IgD-negative memory B cell (primary cell): ENCODE results near the gene RAX. TPM values are rescaled to one million over a fixed set of nuclear protein-coding genes. Genes with fewer than 3 reads are reported as not detected.

Experiments used
- H3K27ac Mint-ChIP-seq, 3 donors: one replicate each; pipeline ENCODE4 v1.8.0; 2020 to 2022; ENCODE audit warnings: mild to moderate bottlenecking in 3 of 3, mixed read lengths in 3 of 3, moderate library complexity in 1 of 3
- H3K27me3 Mint-ChIP-seq: one replicate; pipeline ENCODE4 v1.8.0; 2021; ENCODE audit warnings: mixed read lengths
- H3K36me3 Mint-ChIP-seq: one replicate; pipeline ENCODE4 v1.8.0; 2020; ENCODE audit warnings: mild to moderate bottlenecking, mixed read lengths
- H3K4me1 Mint-ChIP-seq, 3 donors: one replicate each; pipeline ENCODE4 v1.8.0; 2020 to 2022; ENCODE audit warnings: mixed read lengths in 3 of 3, mild to moderate bottlenecking in 1 of 3
- H3K4me3 Mint-ChIP-seq, 4 donors: one replicate each; pipeline ENCODE4 v1.8.0; 2020 to 2022; ENCODE audit warnings: mild to moderate bottlenecking in 4 of 4, mixed read lengths in 4 of 4, moderate library complexity in 3 of 4
- H3K9me3 Mint-ChIP-seq, 3 donors: one replicate each; pipeline ENCODE4 v1.8.0; 2020 to 2021; ENCODE audit warnings: mixed read lengths in 3 of 3, mild to moderate bottlenecking in 1 of 3
- polyA plus RNA-seq: library from polyadenylated mRNA; unstranded; fragments of 300-500 nt; fragmentation: Illumina TruSeq; gene quantifications from one replicate; pipeline ENCODE4 v1.2.3, GENCODE V29; 2021

RAX gene
- polyA plus RNA-seq: not detected

DNA sequence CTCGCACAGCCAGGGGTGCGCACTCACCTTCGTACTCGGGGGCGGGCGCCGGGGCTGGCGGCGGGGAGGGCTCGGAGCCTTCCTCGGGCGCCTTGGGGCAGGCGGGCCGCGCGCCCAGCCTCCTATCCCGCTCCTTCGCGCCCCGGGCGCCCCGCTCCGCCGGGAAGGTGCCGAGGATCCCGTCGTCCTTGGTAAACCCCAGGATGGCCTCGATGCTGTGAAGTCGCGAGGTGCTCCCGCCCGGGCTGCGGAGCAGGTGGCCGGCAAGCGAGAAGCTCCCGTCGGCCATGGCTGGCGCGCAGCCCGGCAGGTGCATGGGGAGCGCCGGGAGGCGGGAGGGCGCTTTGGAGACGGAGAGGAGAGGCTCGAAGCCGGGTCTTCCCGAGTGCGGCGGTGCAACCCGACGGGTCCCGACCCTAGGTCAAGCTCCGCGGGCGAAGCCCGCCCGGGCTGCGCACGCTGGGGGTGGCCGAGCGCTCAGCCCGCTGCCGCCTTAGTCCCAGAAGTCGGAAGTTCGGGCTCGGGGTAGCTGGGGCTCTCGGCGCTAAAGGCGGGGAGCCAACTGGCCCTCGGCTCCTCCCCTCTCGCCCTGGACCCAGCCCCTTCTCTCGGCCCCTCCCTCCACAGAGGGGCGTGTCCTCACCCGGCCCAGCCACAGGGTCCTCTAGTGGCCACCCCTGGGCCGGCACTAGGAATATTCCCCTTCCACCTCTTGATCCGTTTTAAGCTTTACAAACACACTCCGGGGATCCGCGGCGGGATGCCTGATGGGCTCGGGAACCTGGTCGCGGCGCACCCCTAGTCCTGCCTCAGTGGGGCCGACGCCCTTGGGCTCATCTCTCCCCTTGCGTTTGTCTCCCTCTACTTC lies at the start of gene RAX:
RAX (minus strand) TSS at position 564 of the 868 bp plus-strand sequence; CDS start at position 316, 248 bp downstream.
- Mint-ChIP-seq H3K36me3 (no peaks in the 10 kb centered on the region), H3K27ac (peak within 1 kb of the TSS in 1 of 3 donors; percentile 53), H3K4me1 (peaks cover 4 to 8% (median 8%) of the 10 kb centered on the region in 3 donors), H3K27me3 (peaks cover 63% of the 10 kb centered on the region), H3K4me3 (peak within 1 kb of the TSS in 2 of 4 donors; percentile 57 to 59), H3K9me3 (peaks cover 0 to 10% (median 0%) of the 10 kb centered on the region in 3 donors)

- no peaks in the 10 kb centered on the region for H3K36me3 Mint-ChIP-seq
- peaks cover 1% of the 10 kb centered on the region for H3K27me3 Mint-ChIP-seq
- no peak within 1 kb of the TSS for H3K27ac Mint-ChIP-seq
- H3K9me3 Mint-ChIP-seq: no peaks in the 10 kb centered on the region
- H3K4me1 Mint-ChIP-seq: no peaks in the 10 kb centered on the region
- no peak within 1 kb of the TSS for H3K4me3 Mint-ChIP-seq
Observed at GRCh38 chr18:59318460-59319050, 45.3 kb upstream of the RAX start, which contains the start of gene CPLX4. Gene CPLX4 (minus strand): TSS chr18:59318649. CDS start chr18:59318462, 187 bp downstream.

GRCh38 chr18:59311631-59312030 lies 38.4 kb upstream of the RAX start:
- Mint-ChIP-seq H3K4me3 (no peak overlapping the region), H3K27me3 (peaks cover 18% of the 10 kb centered on the region), H3K36me3 (no peaks in the 10 kb centered on the region), H3K9me3 (no peaks in the 10 kb centered on the region), H3K4me1 (no peaks in the 10 kb centered on the region), H3K27ac (no peak overlapping the region)

- Mint-ChIP-seq H3K9me3 (no peaks in the 10 kb centered on the region), H3K4me1 (peaks cover 0 to 2% (median 0%) of the 10 kb centered on the region in 3 donors), H3K27me3 (peaks cover 22% of the 10 kb centered on the region), H3K36me3 (no peaks in the 10 kb centered on the region), H3K27ac (no peak overlapping the region), H3K4me3 (peak overlapping the region in 3 of 4 donors; percentile 60 to 72 (median 62))
Observed at GRCh38 chr18:59308938-59309260, 35.6 kb upstream of the RAX start.

DNA sequence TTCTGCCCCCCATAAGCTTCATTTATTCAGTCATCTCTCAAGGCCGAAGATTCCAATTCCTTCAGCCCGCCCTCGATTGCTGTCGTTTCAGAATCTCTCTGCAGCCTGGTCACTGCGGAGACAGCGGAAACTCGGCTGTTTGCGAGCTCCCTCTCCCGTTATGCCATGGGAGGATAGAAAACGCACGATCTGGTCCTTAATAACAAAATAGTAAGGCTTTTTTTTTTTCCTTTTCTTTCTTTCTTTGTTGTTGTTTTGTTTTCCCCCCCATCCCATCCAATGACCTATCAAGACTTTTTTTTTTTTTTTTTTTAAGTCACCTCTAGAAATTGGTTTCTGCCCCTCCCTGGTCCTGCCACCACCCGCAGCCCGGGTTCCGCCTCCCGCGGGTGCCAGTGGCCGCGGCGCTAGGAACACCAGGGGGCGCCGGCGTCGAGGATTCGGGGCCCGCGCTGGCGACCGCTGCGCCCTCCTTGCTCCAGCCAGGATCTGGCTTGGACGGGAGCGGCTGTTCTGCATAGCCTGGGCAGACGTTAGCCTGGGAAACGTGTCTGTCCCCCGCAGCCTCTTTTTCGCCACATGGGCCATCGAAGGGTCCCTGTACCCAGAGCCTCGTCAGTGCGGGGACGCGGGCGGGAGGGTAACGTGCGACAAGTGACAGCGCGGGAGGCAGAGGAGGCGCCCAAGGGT lies 35.1 kb upstream of the RAX start:
- Mint-ChIP-seq H3K9me3 (no peaks in the 10 kb centered on the region), H3K4me1 (peaks cover 0 to 2% (median 0%) of the 10 kb centered on the region in 3 donors), H3K27ac (no peak overlapping the region), H3K27me3 (peaks cover 22% of the 10 kb centered on the region), H3K4me3 (peak overlapping the region in 3 of 4 donors; percentile 60 to 72 (median 62)), H3K36me3 (no peaks in the 10 kb centered on the region)

DNA sequence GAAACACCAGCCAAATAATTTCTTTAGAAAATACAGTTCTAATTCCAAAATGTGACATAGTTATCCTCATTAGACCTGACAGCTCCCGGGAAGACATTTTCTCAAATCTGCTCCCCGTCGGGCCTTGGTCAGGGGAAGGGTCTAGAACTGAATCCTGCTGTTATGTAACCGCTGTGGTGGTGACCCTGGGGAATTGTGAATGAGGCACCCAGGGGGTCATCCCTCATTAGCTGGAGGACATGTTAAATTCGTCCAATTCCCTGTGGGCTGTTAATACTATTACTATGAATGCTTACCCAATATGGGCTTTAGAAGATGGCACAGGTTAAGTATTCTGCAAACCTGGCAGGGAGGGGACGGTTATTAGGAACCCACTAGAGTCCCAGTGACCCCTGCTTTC lies 33.4 kb upstream of the RAX start:
- no peak overlapping the region for H3K4me3 Mint-ChIP-seq
- H3K36me3 Mint-ChIP-seq: no peaks in the 10 kb centered on the region
- H3K27me3 Mint-ChIP-seq: peaks cover 24% of the 10 kb centered on the region
- no peaks in the 10 kb centered on the region for H3K9me3 Mint-ChIP-seq
- H3K4me1 Mint-ChIP-seq: peaks cover 0 to 2% (median 0%) of the 10 kb centered on the region in 3 donors
- no peak overlapping the region for H3K27ac Mint-ChIP-seq

DNA sequence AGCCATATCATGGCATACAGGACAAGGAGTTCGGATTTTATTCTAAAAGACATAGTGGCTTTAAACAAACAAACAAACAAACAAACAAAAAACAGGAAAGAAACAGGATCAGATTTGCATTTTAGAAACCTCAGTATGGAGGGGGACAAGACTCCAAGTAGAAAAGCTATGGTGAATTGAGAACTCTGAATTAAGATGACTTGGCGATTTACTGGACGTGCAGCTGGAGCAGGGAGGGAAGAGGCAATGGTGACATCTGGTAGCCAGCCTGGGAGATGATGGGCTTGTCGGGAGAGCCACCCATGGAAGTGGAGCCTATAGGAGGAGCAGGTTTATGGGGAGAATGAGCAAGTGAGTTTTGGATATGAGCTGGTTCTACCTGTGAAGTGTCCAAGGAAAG lies 32.0 kb upstream of the RAX start:
- Mint-ChIP-seq H3K9me3 (no peaks in the 10 kb centered on the region), H3K27ac (no peak overlapping the region), H3K4me3 (no peak overlapping the region), H3K4me1 (peaks cover 0 to 2% (median 0%) of the 10 kb centered on the region in 3 donors), H3K27me3 (peaks cover 21% of the 10 kb centered on the region), H3K36me3 (no peaks in the 10 kb centered on the region)

GRCh38 chr18:59303656-59304195 lies 30.5 kb upstream of the RAX start:
- Mint-ChIP-seq H3K4me3 (no peak overlapping the region), H3K27me3 (peaks cover 21% of the 10 kb centered on the region), H3K4me1 (peaks cover 0 to 2% (median 0%) of the 10 kb centered on the region in 3 donors), H3K9me3 (no peaks in the 10 kb centered on the region), H3K36me3 (no peaks in the 10 kb centered on the region), H3K27ac (no peak overlapping the region)

GRCh38 chr18:59303006-59303405 lies 29.8 kb upstream of the RAX start:
- H3K9me3 Mint-ChIP-seq: no peaks in the 10 kb centered on the region
- no peaks in the 10 kb centered on the region for H3K36me3 Mint-ChIP-seq
- H3K4me3 Mint-ChIP-seq: no peak overlapping the region
- H3K27ac Mint-ChIP-seq: no peak overlapping the region
- H3K4me1 Mint-ChIP-seq: peaks cover 0 to 2% (median 0%) of the 10 kb centered on the region in 3 donors
- peaks cover 21% of the 10 kb centered on the region for H3K27me3 Mint-ChIP-seq

- H3K36me3 Mint-ChIP-seq: no peaks in the 10 kb centered on the region
- peaks cover 19% of the 10 kb centered on the region for H3K27me3 Mint-ChIP-seq
- H3K4me1 Mint-ChIP-seq: peaks cover 0 to 2% (median 0%) of the 10 kb centered on the region in 3 donors
- no peaks in the 10 kb centered on the region for H3K9me3 Mint-ChIP-seq
- no peak overlapping the region for H3K27ac Mint-ChIP-seq
- no peak overlapping the region for H3K4me3 Mint-ChIP-seq
Observed at GRCh38 chr18:59301929-59302328, 28.7 kb upstream of the RAX start.

DNA sequence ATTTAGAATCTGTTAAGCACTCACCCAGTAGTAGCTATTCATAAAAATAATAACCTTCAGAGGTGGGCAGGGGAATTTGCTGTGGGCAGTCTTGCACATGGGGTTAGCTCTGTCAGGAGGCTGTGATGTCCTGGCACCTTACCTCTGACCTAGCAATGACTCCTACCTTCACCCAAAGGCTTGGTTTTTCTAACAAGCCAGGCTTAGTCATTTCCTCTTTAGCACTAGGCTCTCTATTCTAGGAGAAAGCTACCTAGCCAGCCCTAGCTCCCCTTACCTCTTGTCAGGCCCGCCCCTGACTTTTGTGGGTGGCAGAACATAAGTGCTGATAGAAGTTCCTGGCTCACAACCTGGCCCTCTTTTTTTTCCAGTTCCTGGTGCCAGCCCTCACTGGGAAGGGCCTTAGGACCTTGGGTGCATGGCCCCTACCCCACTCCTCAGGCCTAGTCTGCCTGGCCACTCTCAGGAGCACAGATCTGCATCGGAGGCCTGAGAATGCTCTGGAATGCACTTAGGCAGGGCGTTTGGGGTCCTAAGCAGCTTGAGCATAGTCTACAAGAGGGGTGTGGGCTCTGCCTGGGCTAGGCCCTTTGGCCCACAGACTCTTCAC lies 27.5 kb upstream of the RAX start:
- H3K27me3 Mint-ChIP-seq: peaks cover 15% of the 10 kb centered on the region
- peaks cover 0 to 2% (median 0%) of the 10 kb centered on the region in 3 donors for H3K4me1 Mint-ChIP-seq
- no peaks in the 10 kb centered on the region for H3K36me3 Mint-ChIP-seq
- no peaks in the 10 kb centered on the region for H3K9me3 Mint-ChIP-seq
- H3K4me3 Mint-ChIP-seq: no peak overlapping the region
- H3K27ac Mint-ChIP-seq: no peak overlapping the region

- H3K36me3 Mint-ChIP-seq: no peaks in the 10 kb centered on the region
- no peak overlapping the region for H3K27ac Mint-ChIP-seq
- peaks cover 20% of the 10 kb centered on the region for H3K27me3 Mint-ChIP-seq
- no peaks in the 10 kb centered on the region for H3K4me1 Mint-ChIP-seq
- H3K9me3 Mint-ChIP-seq: no peaks in the 10 kb centered on the region
- no peak overlapping the region for H3K4me3 Mint-ChIP-seq
Observed at GRCh38 chr18:59298871-59299270, 25.6 kb upstream of the RAX start.

DNA sequence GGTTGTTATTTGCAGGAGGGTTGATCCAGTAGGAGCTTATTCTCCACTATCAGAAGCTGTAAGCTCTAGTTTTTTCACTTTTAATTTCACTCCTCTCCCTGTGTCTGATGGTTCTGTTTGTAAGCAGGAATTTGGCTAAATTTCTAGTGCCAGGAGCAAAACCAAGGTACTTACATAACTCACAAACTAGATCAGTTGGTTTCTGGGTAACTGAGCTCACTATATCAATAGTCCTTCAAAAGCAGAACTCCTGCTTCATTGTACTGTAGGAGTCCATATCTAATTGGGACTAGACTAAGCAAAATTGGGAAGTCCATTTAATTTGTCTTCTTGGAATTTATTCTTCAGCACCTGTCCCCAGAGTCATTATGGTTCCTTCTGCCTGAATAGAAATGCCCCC lies 20.1 kb upstream of the RAX start:
- no peaks in the 10 kb centered on the region for H3K36me3 Mint-ChIP-seq
- no peak overlapping the region for H3K4me3 Mint-ChIP-seq
- no peaks in the 10 kb centered on the region for H3K4me1 Mint-ChIP-seq
- peaks cover 18% of the 10 kb centered on the region for H3K27me3 Mint-ChIP-seq
- H3K27ac Mint-ChIP-seq: no peak overlapping the region
- H3K9me3 Mint-ChIP-seq: peaks cover 0 to 4% (median 0%) of the 10 kb centered on the region in 3 donors

- Mint-ChIP-seq H3K27ac (no peak overlapping the region), H3K27me3 (peaks cover 21% of the 10 kb centered on the region), H3K36me3 (no peaks in the 10 kb centered on the region), H3K4me1 (no peaks in the 10 kb centered on the region), H3K9me3 (peaks cover 0 to 2% (median 0%) of the 10 kb centered on the region in 3 donors), H3K4me3 (no peak overlapping the region)
Observed at GRCh38 chr18:59286341-59286740, 13.1 kb upstream of the RAX start.
